GM19324 (cell line): ENCODE measurements around the gene CADPS2.

Experiments used
- ATAC-seq: cut with Tn5 transposase; IDR thresholded peaks from one replicate; pipeline ENCODE4 v1.9.1; 2021; ENCODE audit warnings: mild to moderate bottlenecking, moderate library complexity; ENCODE audit not compliant: unreplicated experiment, low FRiP score

CADPS2 gene

DNA sequence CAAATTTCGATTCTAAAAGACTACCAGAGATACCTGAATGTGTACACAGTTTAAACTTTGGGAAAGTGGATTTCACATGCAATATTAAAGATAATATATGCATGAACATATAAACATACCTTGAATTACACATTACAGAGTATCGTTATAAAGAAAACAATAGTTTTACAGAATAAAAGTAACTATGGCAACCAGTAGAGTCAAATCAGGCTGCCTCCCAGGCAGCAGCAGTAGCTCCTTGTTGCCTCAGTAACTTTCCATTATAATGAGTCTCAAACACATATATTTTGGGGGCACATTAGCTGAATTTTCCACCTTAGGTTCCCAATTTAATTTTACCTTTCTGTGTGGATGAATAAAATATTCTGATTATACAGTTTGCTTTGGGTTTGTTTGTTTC, 417.3 kb downstream of the CADPS2 start:
- no peak for ATAC-seq

DNA sequence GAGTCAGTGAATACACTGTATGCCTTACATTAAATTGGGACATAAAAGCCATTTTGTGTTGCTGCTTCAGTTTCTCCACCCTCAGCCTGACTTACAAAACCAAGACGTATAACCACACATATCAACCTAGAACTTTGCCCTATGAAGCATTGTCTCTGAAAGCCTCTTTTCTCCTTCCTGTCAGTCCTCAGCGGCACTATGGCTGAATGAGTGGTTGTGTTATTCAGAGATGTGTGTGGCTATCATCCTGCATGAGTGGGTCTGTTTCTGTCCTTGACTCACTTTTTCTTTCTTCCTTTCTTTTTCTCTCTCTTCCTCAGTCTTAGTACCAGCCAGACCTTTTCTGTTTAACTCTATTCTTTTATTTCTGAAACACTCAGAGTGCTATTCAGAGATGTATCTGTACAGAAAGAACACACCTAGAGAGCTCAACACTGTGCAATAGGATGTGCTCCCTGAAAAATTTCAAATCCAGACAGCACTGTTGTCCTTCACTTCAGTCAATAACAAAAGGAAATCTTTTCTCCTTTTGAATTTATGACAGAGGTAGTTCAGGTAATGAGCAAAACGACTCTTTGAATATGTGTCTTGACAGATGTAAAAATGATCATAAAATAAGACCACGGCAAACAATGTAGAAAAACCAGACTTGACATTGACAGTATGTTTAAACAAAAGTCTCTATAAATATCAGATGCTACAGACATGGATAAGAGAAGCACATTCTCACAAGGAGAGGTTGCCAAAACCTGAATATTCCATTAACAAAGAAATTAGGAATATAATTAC, 418.4 kb downstream of the CADPS2 start:
- no peak for ATAC-seq

DNA sequence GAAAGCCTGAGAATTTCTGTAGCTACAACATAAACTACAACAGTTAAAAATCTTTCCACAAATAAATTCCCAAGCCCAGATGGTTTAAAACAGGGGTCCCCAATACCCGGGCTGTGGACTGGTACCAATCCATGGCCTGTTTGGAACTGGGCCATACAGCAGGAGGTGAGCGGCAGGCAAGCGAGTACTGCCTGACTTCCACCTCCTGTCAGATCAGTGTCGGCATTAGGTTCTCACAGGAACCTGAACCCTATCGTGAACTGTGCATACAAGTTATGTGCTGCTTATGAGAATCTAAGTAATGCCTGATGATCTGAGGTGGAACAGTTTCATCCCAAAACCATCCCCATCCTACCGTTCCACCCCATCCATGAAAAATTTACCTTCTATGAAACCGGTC, 421.0 kb downstream of the CADPS2 start:
- ATAC-seq: no peak

DNA sequence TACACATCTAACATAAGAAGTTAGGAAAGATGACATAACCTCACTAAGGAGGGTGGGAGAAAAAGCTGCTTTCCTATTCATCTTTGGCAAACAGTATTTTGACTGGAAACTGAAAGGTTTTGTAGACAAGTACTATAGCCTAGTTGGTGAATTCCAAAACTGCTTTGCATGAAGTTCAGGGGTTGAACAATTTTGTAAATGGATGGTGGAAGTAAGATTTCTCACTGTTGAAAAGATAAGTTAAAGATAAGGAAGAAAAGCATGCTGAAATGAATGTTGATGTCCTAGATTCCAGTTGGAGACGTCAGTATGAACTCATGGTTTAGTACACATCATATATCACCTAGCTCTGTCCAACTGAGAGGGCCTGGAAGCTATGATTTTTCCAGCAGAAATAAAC, 422.6 kb downstream of the CADPS2 start:
- ATAC-seq: no peak

DNA sequence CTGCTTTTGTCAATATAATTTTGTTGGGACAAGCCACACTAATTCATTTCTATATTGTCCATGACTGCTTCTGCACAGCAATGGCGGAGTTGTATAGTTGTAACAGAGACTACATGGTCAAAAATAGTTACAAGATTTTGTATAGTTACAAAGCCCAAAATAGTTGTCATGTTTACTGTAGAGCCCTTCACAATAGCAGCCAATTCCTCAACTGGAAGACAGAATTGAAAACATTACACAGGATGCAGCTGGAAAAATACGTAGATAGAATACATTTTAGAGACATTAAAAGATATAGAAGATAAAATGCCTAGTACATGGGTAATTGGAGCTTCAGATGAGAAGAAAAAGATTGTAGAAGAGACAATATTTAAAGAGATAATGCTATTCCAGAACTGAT, 425.3 kb downstream of the CADPS2 start:
- ATAC-seq: no peak

DNA sequence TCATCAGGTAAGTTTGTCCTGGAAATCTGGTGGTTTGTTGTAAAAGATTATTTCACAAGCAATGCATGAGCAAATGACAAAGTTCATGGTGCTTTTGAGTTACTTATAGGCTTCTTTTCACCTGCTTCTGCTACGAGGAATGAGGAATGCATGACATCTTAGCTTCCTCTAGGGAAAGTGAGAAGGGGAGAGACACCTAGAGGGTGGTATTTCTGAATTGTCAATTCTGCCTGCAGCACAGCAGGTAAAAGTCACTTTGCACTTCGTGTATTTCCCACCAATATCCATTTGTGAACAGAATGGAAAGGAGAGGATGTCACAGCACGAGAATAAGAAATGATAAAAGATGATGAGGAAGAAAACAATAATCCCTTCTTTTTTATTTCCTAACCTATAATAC, 428.3 kb downstream of the CADPS2 start:
- no peak for ATAC-seq

DNA sequence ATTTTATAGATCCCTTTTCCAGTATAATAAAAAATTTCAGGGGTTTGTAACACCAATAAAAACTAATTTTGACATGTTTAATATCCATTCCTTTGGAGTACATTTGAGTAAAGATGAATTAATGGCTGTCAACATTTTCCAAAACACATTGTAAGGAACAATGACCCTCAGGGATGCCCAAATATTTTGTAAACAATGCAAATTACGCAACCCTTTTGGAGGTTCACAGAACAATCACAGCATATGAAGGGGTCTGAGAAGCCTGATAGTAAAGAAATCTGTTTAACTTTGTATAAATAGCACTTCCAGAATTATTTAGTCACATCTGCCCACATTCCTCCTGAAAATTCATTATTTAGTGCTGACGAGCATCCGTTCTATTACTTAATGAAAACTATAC, 428.9 kb downstream of the CADPS2 start:
- no peak for ATAC-seq

DNA sequence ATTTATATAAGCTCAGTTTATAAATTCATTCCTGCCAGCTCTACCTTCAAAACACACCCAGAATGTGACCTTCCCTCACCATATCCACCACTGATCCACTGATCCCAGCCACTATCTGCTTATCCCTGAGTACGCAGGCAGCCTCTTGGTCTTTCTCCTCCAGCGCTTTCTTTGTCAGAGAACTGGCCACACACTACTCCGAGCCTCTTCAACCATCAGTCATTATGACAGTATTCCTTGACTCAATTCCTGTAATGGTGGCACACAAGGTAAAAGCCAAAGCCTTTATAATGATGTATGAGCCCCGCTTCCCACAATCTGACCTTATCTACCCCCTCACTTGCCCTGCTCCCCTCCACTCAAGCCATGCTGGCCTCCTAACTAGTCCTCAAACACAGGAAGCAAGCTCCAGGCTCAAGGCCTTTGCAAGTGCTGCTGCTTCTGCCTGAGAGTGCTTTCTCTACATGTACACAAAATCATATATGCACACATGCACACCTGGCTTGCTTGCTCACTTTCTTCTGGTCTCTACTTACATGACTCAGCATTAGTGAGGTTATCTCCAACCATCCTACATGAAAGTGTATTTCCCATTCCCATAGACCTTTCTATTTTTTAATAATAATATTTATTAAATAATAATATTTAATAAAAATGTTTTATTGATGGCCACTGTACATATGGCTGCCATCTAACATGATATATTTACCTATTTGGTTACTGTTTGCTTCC, 431.3 kb downstream of the CADPS2 start:
- no peak for ATAC-seq

DNA sequence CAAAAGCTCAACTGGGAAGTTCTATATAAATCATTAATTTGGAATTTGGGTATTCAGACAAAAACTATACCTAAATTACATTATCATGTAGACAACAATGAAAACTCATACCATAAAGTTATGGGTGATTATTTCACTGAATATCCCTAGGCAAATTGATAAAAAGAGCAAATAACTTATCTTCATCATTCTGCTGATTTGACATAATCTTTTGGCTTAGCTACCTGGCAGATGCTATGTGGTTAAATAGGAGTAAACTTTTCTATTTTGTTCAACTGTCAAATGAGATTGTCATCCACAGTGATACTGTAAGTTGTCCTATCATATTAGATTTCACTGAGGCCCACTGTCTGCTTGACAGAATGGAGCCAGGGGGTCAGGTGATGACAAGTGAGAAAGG, 432.8 kb downstream of the CADPS2 start:
- no peak for ATAC-seq

DNA sequence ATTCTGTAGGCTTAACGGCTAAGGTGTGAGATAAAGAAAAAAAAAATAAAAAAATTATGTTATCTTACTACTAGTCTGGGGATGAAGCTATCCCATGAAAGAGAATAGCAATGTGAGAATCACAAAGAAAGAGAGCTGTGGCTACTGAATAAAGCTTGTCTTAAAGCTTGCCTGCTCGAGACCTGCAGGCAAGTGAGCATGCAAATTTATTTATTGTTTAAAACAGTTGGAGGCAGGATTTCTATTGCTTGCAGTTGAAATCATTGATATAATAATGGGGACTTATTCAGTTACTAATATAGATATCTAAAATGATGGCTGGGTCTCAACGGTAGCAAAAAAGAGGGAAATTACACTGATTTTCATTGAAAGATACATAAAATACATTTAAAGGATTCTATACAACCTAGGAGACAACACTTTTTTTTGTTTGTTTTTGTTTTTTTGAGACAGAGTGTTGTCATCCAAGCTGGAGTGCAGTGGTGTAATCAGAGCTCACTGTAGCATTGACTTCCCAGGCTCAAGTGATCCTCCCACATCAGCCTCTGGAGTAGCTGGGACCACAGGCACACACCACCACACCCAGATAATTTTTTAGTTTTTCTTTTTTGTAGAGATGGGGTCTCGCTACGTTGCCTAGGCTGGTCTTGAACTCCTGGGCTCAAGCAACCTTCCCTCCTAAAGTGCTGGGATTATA, 437.2 kb downstream of the CADPS2 start:
- no peak for ATAC-seq

DNA sequence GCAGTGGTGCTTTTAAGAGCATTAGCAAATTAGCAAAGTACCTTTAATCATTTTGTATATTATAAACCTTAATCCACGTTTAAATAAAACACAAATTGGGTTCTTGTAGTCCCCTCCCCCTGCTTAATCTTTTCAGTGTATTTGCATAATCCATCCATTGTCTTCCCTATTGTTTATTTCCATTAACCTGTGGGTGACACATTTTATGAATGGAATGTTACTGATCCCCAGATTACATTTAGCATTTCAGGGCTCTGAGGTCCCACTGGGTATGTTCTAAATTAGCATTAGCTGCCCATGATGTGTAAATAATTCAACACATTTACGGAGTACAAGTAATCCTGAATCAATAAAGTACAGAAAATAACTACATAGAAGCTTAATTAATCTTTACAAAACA, 443.3 kb downstream of the CADPS2 start:
- ATAC-seq: no peak

DNA sequence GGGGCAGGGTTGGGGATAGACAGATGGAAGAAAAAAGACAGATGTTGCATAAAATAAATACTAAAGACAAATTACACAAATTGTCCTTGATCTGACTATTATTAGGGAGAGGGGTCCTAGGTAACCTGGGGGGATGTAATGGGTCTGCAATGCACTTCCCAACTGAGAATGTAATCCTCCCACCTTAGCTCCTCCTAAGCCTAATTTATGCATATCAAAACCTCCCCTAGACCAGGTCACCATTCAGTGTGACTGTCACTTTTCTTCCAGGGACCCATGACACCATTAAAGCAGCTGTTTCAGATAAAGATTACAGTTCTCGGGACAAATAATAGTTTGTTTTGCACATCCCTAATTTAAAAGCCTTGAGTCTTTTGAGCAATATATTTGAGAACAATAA, 447.8 kb downstream of the CADPS2 start:
- ATAC-seq: no peak

DNA sequence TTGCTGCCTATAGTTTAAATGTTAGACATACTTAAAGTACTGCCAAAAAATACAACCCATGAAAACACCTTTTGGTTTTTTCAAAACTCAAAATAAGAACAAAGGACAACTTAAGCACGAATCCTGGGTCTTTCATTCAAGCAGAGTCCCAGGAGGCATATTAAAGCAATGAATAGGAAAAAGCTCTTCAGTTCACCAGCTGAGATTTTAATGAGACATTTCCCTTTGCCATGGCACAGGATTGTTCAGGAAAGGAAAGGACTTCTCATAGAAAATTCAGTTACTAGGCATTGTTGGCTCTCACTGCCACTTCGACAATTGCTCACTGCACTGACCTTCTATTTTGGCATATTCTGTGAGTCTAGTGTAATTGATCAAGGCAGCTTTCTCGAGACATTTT, 448.3 kb downstream of the CADPS2 start:
- ATAC-seq: no peak

DNA sequence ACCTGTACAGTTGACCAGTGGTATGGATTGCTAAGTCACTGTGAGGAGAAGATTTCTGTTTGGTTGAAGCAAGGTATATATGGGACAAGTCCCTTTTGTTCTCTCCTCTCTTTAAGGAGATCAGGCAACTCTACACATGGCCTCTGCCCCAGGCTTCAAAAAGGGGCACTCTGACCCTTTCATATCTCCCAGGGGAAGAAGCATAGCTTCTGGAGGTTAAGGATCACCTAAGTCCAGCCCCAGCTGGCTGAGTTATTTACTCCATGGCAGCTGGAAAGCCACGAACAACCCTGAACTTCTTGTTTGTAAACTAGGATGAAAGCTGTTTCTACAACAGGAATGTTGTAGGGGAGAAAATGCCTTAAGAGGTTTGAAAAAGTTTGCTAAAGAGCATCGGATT, 452.5 kb downstream of the CADPS2 start:
- no peak for ATAC-seq

DNA sequence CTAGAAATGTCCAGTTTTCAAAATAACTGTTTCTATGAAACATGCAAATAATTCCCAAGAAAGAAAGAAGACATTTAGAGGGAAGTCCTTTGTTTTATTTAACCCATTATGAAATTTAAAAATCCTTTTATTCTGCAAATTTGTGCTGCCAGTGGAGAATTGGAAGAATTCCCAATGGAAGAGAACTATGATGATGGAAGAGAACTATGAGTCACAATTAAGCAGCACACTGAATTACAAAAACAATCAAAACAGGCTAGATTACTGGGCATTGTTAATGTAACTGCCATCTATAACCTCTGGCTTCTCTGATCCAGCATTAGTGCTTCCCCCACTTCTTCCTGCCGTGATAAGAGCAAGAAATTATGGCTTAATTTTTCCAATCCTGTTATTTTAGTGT, 455.6 kb downstream of the CADPS2 start:
- no peak for ATAC-seq

DNA sequence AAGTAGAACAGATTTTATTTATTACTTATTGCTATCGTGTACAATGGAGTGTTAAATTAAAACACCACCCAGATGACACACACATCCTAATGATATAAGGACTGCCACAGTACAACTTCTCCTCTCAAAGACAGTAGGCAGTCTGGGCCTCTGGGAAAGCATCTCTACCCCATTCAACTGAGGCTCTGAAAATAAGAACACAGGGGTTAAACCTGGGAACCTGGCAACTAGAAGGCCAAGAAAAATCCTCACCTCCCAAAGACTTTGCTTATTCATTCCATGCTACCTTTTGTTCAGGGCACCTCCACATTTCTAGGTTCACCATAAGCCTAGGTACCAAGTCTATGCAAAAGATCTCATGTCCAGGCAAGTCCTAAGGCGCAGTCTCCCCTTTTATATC, 456.3 kb downstream of the CADPS2 start:
- no peak for ATAC-seq

DNA sequence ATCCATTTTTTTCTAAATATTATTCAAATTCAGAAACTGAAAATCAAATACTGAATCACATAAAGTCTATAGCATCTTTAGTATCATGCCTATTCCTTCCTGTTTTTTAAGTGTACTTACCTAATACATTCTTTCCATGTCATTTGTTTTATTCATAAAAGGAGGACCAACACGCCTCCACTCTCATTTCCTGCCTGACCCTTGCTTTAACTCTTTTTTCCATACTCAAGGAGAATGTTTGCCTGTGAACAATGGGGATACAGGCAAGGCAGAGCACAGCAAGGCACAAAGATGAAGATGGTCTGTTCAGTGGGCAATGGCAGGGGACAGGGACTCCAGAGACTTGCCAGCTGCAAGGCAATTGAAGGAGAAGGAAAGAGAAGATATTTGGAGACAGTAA, 460.5 kb downstream of the CADPS2 start:
- ATAC-seq: no peak

DNA sequence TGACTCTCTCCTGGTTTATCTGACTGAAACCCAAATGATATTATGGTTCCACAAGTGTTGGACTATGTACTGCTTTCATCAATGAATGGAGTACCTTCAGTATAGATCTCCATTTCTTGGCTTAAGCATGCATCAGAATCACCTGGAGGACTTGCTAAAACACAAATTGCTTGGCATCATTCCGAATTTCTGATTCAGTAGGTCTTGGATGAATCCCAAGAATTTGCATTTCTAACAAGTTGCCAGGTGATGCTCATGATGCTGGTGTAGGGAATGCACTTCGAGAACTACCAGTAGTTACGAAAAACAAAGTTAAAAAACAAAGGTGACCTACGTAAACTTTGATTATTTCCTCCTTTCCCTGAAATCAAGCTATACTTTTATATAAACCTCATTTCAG, 462.7 kb downstream of the CADPS2 start:
- no peak for ATAC-seq

DNA sequence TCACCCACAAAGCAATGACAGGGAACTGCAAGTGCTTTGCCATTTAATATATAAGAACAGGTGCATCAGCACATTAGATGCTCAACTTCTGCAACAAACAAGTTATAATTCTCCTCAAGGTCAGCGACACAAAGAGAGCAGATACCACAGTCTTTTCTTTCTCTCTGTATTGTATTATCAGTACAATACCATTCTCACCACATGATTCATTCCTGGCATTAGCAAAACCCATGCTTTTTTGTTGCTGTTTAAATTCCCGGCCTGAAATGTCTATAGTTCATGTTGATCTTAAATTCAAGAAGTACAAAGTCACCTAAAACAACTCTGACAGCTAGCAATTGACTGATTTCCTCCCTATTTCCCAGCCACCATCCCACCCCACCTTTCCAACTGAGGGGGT, 469.9 kb downstream of the CADPS2 start:
- ATAC-seq: no peak

DNA sequence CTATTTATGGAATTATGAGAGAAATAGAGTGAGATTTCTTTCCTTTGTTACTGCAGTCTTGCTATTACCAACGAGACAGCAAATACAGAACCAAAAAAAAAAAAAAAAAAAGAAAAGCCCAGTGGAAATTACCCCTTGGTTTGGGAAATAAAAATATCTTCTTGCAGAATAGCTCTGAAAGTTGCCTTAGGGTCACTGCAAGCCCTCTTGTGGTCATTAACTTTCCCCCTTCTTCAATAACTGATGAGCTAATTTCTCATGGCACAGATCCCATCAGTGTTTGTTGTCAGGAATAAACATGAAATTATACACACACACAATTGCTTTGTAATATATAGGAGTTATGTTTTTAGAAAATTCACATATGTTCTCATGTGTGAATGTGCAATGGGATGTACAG, 470.8 kb downstream of the CADPS2 start:
- ATAC-seq: no peak

DNA sequence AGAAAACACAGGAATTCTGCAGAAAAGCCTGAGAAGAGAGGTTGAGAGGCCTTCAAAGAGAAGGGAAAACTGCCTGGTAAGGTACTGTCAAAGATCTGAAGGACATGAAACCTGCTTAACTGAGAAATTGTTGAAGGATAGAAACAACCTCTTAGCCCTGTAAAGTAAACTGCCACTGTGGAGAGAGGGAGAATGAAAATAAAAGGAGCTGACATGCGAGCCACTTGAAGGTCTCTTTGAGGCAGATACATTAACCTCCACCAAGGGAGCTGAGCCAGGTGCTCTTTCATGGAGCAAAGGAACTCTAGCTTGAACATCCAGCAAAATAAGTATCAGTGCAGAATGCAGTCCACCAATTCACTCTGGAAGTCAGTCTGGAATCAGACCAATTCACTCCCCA, 472.9 kb downstream of the CADPS2 start:
- ATAC-seq: no peak

DNA sequence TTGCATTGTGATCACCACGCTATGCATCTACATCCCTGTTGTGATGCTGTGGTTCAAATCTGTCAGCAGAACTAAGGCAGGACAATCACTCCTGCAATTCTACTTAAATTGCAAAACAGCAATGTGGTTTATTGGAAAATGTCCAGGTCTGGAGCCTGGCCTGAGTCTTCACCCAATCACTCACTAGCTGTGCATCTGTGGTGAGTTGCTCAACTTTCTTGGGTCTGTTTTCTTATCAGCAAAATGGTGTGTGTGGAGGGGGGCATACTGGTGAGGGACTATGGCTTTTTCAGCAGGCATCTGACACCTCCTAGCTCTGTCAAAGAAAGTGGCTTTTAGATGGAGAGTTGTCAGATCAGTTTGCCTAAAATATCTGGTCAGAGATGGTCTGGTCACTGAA, 473.4 kb downstream of the CADPS2 start:
- ATAC-seq: no peak
